Medulla oblongata (tissue), 1 donor: ENCODE results near the gene SRRM2.
A peak's percentile ranks its signal among the peaks of the same experiment; 100 is the strongest.

Source experiments
- DNase-seq: peaks from one replicate; pipeline ENCODE4 v3.0.0-alpha.2; 2015; ENCODE audit errors: extremely low spot score

The SRRM2 gene

DNA sequence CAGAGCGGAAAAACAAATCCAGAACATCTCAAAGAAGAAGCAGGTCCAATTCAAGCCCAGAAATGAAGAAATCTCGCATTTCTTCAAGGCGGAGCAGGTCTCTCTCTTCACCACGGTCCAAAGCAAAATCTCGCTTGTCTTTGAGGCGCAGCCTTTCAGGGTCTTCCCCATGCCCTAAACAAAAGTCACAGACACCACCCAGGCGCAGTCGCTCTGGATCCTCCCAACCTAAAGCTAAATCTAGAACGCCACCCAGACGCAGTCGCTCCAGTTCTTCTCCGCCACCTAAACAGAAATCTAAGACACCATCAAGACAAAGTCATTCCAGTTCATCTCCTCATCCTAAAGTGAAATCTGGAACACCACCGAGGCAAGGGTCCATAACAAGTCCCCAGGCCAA is 10.3 kb downstream of the SRRM2 start:
- no peak for DNase-seq

DNA sequence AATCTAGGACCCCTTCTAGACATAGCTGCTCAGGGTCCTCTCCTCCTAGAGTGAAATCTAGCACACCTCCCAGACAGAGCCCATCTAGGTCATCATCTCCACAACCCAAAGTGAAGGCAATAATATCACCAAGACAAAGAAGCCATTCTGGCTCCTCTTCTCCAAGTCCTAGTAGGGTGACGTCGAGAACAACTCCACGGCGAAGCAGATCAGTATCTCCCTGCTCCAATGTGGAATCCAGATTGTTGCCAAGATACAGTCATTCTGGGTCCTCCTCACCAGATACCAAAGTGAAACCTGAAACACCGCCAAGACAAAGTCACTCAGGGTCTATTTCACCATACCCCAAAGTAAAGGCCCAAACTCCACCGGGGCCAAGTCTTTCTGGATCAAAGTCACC is 10.7 kb downstream of the SRRM2 start:
- DNase-seq = no peak

DNA sequence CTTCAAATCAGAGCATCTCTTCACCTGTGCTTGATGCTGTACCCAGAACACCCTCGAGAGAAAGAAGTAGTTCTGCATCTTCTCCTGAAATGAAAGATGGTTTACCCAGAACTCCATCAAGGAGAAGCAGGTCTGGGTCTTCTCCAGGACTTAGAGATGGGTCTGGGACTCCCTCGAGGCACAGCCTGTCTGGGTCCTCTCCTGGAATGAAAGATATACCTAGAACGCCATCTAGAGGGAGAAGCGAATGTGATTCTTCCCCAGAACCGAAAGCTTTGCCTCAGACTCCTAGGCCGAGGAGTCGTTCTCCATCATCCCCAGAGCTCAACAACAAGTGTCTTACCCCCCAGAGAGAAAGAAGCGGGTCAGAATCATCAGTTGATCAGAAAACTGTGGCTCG is 12.3 kb downstream of the SRRM2 start:
- no peak for DNase-seq

- no peak for DNase-seq
Observed at GRCh38 chr16:2765462-2766404, 13.3 kb downstream of the SRRM2 start.

- no peak for DNase-seq
Observed at GRCh38 chr16:2766430-2767139, 14.1 kb downstream of the SRRM2 start.

DNA sequence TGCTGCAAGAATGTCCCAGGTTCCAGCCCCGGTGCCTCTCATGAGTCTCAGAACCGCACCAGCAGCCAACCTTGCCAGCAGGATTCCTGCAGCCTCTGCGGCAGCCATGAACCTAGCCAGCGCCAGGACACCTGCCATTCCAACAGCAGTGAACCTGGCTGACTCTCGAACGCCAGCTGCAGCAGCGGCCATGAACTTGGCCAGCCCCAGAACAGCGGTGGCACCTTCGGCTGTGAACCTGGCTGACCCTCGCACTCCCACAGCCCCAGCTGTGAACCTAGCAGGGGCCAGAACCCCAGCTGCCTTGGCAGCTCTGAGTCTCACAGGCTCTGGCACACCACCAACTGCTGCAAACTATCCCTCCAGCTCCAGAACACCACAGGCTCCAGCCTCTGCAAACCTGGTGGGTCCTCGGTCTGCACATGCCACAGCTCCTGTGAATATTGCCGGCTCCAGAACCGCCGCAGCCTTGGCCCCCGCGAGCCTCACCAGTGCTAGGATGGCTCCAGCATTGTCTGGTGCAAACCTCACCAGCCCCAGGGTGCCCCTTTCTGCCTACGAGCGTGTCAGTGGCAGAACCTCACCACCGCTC is 14.8 kb downstream of the SRRM2 start:
- DNase-seq = no peak

GRCh38 chr16:2767891-2768290 is 15.5 kb downstream of the SRRM2 start:
- no peak for DNase-seq

DNA sequence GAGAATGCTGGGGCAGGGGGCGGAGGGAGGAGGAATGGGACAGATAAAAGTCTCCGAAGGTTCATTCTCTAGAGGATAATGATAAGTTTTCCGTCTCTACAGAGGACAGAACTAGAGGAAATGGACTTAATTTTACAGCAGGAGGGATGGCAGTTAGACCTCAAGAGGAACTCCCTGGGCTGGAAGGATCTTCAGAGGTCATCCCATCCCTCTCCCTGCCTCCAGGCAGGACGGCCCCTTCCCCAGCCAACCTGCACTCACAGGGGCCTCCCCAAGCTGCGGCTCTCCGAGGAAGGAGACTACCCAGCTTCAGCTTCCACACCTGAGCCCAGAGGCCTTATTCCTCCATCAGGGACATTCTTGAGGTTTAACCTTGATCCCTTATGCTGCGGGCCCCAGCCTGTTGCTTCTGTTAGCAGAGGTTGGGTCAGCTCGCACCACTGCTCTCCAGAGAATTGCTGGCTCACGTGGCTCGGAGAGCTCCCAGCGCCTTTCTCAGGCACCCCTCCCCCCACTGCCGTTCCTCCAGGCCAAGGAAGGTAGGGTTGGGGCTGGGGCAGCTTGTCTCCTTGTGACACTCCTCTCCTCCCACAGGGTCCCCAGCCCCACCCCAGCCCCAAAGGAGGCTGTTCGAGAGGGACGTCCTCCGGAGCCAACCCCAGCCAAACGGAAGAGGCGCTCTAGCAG is 16.1 kb downstream of the SRRM2 start:
- DNase-seq = no peak

DNA sequence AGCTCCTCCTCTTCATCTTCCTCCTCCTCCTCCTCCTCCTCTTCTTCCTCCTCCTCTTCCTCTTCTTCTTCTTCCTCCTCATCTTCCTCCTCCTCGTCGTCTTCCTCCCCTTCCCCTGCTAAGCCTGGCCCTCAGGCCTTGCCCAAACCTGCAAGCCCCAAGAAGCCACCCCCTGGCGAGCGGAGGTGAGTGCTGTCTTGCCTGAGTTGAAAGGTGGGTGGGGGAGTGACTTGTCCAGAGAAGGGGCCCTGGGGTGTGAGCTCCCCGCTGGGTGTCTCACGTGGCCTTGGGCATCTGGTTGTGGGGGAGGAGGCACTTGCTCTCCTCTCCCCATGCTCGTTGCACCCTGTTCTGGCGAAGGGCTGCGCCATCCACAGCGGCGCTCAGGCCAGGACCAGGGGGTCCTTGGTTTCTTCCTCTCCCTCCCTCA is 16.7 kb downstream of the SRRM2 start:
- no peak for DNase-seq

- no peak for DNase-seq
Observed at GRCh38 chr16:2769675-2770056, 17.2 kb downstream of the SRRM2 start.

DNA sequence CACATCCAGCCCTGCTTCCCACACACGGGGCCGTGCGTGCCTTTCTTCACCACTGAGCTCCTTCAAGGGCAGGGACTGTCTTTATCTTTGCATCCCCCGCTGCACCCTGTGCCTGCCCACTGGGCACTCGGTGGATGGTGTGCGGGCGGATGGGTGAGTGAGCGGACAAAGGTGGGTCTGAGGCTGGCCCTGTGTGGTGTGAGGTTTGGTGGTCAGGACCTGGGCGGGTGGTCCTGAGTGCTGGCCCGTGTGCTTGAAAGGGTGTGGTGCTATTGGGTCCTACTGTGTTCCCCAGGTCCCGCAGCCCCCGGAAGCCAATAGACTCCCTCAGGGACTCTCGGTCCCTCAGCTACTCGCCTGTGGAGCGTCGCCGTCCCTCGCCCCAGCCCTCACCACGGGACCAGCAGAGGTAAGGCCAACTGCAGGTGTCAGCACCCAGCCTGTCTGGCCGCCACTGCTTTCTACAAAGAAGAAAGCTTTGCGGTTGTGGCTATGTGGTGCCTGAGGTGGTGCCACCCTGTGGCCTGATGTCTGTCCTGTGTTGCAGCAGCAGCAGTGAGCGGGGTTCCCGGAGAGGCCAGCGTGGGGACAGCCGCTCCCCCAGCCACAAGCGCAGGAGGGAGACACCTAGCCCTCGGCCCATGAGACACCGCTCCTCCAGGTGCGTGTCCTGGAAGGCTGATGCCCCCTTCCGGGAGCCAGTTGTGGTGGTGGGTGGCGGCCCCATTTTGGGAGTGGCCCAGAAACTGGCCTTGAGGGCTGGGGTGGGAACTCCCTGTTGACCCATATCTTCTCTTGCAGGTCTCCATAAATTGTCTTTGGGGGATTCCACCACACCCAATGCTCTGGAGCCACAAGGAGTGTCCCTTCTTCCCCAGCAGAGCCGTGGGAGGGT is 17.9 kb downstream of the SRRM2 start:
- no peak for DNase-seq

- no peak for DNase-seq
Observed at GRCh38 chr16:2771496-2772402, 19.3 kb downstream of the SRRM2 start.

- no peak for DNase-seq
Observed at GRCh38 chr16:2773188-2773968, 20.9 kb downstream of the SRRM2 start.

DNA sequence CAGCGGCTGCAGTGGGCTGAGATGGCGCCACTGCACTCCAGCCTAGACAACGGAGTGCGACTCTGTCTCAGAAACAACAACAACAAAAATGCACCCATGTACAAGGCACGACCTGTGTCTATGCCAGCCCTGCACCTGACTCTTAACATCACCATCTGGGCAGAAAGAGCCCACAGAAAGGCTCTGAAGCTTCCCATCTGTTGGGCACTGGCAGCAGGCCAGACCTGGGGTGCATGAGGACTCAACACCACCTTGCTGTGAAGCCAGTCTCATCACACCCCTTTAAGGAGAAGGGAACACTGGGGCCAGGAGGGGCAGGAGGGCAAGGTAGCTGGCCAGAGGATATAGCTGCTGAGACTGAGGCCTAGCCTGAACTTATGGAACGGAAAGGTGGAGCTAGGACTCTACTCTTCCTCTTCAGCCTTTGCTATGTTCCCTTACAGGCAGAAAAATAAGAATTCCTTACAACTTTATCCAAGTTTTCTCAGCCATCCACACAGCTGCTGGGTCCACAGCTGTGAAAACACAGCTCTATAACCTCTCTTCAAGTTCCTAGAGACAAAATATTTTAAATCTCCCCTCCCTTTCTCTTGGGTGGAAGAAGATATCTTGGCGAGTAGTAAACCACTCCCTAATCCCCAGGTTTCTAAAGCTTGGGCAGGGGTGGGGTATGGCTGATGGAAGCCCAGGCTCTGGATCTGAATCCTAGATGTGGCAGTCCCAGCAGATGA is 21.9 kb downstream of the SRRM2 start:
- no peak for DNase-seq

- no peak for DNase-seq
Observed at GRCh38 chr16:2775131-2775716, 22.8 kb downstream of the SRRM2 start.

DNA sequence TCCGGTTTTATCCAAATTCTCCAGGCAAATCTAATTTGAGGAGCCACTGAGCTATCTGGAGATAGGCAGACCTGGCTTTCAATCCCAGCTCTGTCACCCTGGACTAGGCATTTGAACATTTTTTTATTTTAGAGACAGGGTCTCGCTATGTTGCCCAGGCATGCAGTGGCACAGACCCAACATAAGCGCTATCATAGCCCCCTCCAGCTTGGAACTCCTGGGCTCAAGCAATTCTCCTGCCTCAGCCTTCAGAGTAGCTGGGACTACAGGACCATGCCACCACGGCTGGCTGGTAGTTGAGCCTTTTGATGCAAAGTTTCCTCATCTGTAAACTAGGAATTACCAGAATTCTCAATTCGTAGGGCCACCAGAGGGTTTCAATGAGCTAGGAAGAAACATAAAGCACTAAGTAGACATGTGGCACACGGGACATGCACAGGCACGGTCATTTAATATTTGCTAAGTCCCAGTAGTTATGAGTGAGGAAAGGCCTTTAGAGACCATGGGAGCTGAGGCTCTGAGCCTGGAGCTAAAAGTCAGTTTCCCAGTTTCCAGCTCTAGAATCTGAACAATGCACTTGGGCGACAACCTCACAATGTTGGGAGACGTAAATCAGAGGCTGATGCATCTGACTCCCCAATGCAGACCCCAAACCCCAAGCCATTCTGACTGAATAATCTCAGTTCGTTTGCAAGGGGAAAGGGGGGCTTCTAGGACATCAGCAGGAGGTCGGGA is 23.5 kb downstream of the SRRM2 start:
- no peak for DNase-seq

DNA sequence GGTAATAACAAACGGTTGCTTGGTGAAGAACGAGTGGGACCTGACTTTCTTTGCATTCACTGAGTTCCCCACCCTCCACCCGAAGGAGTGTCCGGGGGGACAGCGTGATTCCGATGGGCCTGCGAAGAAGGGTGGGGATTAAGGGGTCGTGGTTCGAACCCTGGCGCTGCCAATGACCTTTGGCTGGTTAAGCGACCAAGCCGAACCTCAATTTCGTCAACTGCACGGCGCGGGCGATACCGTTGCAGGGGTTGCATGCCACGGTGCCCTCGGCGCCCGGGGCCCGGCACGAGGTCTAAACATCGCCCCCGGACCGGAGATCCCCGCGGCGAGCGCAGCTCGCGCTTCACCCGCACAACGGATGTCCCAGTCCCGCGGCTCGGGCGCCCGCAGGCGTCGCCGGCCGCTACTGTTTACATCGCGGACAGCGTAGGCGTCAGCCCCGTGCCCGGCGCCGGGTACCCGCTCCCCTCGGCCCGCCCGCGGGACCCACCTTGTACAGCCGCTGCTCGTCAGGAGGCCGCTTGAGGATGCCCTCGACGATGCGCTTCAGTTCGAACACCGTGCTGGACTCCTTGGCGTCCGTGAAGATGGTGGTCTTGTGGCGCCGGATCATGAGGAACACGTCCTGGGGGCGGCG is 24.2 kb downstream of the SRRM2 start:
- DNase-seq = peak; percentile 17
